Occipital lobe (tissue), 2 donors: ENCODE data around the gene IER2. TPM values are rescaled to one million over a fixed set of nuclear protein-coding genes. Genes with fewer than 3 reads are reported as not detected.
"Not testable (repeated sequence)": the region's sequence is repeated elsewhere in the genome, so short reads cannot be mapped to it uniquely, and the experiment has no call there.

Source experiments
- DNase-seq: peaks from one replicate; lab custom pipeline; 2025; lab: John Stamatoyannopoulos, UW
- total RNA-seq: library from RNA; depleted of rRNA; stranded (reverse); fragments of >200 nt; gene quantifications from one replicate; pipeline ENCODE4 v1.2.3, GENCODE V29; 2014

The IER2 gene
- total RNA-seq, 1 donor from 2014 or later = 9.4 TPM

GRCh38 chr19:13138171-13138915 lies 11.9 kb upstream of the IER2 start:
- no peak for DNase-seq

GRCh38 chr19:13138916-13139198 lies 11.4 kb upstream of the IER2 start:
- DNase-seq = no peak

- no peak for DNase-seq
Observed at GRCh38 chr19:13139633-13140311, 10.4 kb upstream of the IER2 start.

- no peak for DNase-seq
Observed at GRCh38 chr19:13146763-13147563, 3.2 kb upstream of the IER2 start.

GRCh38 chr19:13149173-13149627 lies 1.0 kb upstream of the IER2 start:
- DNase-seq = not testable (repeated sequence)

GRCh38 chr19:13149628-13150186 lies 504 bp upstream of the IER2 start:
- DNase-seq = no peak

GRCh38 chr19:13150931-13151604 lies 857 bp downstream of the IER2 start:
- no peak for DNase-seq

GRCh38 chr19:13151605-13152355 lies 1.6 kb downstream of the IER2 start:
- peak; percentile 95 for DNase-seq

- no peak for DNase-seq
Observed at GRCh38 chr19:13152356-13152973, 2.3 kb downstream of the IER2 start.

- peak; percentile 92 for DNase-seq
Observed at GRCh38 chr19:13152974-13153568, 2.9 kb downstream of the IER2 start.

GRCh38 chr19:13153569-13154240 lies 3.5 kb downstream of the IER2 start:
- no peak for DNase-seq

GRCh38 chr19:13154241-13154778 lies 4.1 kb downstream of the IER2 start:
- DNase-seq = no peak

- DNase-seq = no peak
Observed at GRCh38 chr19:13154911-13155471, 4.8 kb downstream of the IER2 start.

GRCh38 chr19:13155472-13156359 lies 5.5 kb downstream of the IER2 start:
- DNase-seq = no peak

- DNase-seq = no peak
Observed at GRCh38 chr19:13159713-13160112, 9.5 kb downstream of the IER2 start.

GRCh38 chr19:13160557-13160956 lies 10.3 kb downstream of the IER2 start:
- no peak for DNase-seq

GRCh38 chr19:13162724-13163608 lies 12.8 kb downstream of the IER2 start:
- DNase-seq = peak; percentile 87
